Smooth muscle cell (in vitro differentiated cells): ENCODE results near the gene C1orf21. TPM values are rescaled to one million over a fixed set of nuclear protein-coding genes. Genes with fewer than 3 reads are reported as not detected.

Source experiments
- DNase-seq: peaks from one replicate; lab custom pipeline; 2025; ENCODE audit not compliant: unreplicated experiment; lab: John Stamatoyannopoulos, UW
- H2AFZ ChIP-seq: fragments of 200-600 bp; sonication (generic); 2 replicates; pipeline ENCODE4 v1.6.0; 2016; ENCODE audit warnings: antibody characterized with exemption, low read depth, mild to moderate bottlenecking
- H3F3A ChIP-seq: fragments of 200-600 bp; sonication (generic); 2 replicates; pipeline ENCODE4 v1.6.0; 2017; ENCODE audit warnings: antibody characterized with exemption, low read depth
- H3K27ac ChIP-seq: fragments of 200-600 bp; sonication (generic); 2 replicates; pipeline ENCODE4 v1.5.1; 2016; ENCODE audit warnings: low read depth, mild to moderate bottlenecking
- H3K27me3 ChIP-seq: fragments of 200-600 bp; sonication (generic); 2 replicates; pipeline ENCODE4 v1.6.1; 2016; ENCODE audit warnings: low read depth, mild to moderate bottlenecking
- H3K36me3 ChIP-seq: fragments of 200-600 bp; sonication (generic); 2 replicates; pipeline ENCODE4 v1.5.1; 2016; ENCODE audit warnings: low read depth
- H3K4me1 ChIP-seq: fragments of 200-600 bp; sonication (generic); 2 replicates; pipeline ENCODE4 v1.5.1; 2016; ENCODE audit warnings: low read depth
- H3K4me2 ChIP-seq: fragments of 200-600 bp; sonication (generic); 2 replicates; pipeline ENCODE4 v1.6.0; 2016; ENCODE audit warnings: mild to moderate bottlenecking
- H3K4me3 ChIP-seq: fragments of 200-600 bp; sonication (generic); 2 replicates; pipeline ENCODE4 v1.5.1; 2016; ENCODE audit warnings: mild to moderate bottlenecking
- H3K79me2 ChIP-seq: fragments of 200-600 bp; sonication (generic); 2 replicates; pipeline ENCODE4 v1.6.0; 2016; ENCODE audit warnings: low read depth, mild to moderate bottlenecking
- H3K9ac ChIP-seq: fragments of 200-600 bp; sonication (generic); 2 replicates; pipeline ENCODE4 v1.6.0; 2016; ENCODE audit warnings: low read depth
- H3K9me3 ChIP-seq: fragments of 200-600 bp; sonication (generic); replicated peaks from 2 replicates; pipeline ENCODE4 v1.5.1; 2016; ENCODE audit warnings: low read depth
- H4K20me1 ChIP-seq: fragments of 200-600 bp; sonication (generic); 2 replicates; pipeline ENCODE4 v1.6.0; 2016; ENCODE audit warnings: low read depth
- CTCF ChIP-seq: fragments of 200-600 bp; sonication (generic); IDR thresholded peaks from 2 replicates; pipeline ENCODE4 v1.5.1; 2017; ENCODE audit warnings: borderline replicate concordance, mild to moderate bottlenecking, antibody characterized with exemption; ENCODE audit not compliant: insufficient read depth, poor library complexity, severe bottlenecking
- WGBS: methylation state at CpG from one replicate; pipeline ENCODE4 v1.1.7; 2016; ENCODE audit warnings: low lambda C conversion rate; 5-methylcytosine and 5-hydroxymethylcytosine counted together
- polyA plus RNA-seq: library from polyadenylated mRNA; unstranded; fragments of >200 nt; fragmentation: Nextera tagmentation; extraction: Ambion mirVana; gene quantifications from 2 replicates; pipeline ENCODE4 v1.2.1, GENCODE V29; 2016
- total RNA-seq: library from RNA; depleted of rRNA; stranded (reverse); fragments of >200 nt; gene quantifications from 2 replicates; pipeline ENCODE4 v1.2.3, GENCODE V29; 2014

C1orf21 gene
- total and polyA plus RNA-seq, 2 experiments from 2014 or later: 24.2 to 39.4 TPM

- Histone ChIP-seq H3K27me3 (no peaks in the 10 kb centered on the region), H3K4me1 (peaks cover 6% of the 10 kb centered on the region), H3K27ac (no peak overlapping the region), H3K9me3 (no peaks in the 10 kb centered on the region), H3F3A (no peaks in the 10 kb centered on the region), H3K9ac (no peak overlapping the region), H3K4me3 (no peak overlapping the region), H2AFZ (no peak overlapping the region), H4K20me1 (no peaks in the 10 kb centered on the region), H3K79me2 (peaks cover 60% of the 10 kb centered on the region), H3K36me3 (no peaks in the 10 kb centered on the region), H3K4me2 (no peak overlapping the region)
- TF ChIP-seq CTCF: no peak
- DNase-seq: no peak
- whole genome bisulfite sequencing: 92% methylated on average over 1 of the region's 1 CpG
Observed at GRCh38 chr1:184443624-184444023, 56.8 kb downstream of the C1orf21 start.

DNA sequence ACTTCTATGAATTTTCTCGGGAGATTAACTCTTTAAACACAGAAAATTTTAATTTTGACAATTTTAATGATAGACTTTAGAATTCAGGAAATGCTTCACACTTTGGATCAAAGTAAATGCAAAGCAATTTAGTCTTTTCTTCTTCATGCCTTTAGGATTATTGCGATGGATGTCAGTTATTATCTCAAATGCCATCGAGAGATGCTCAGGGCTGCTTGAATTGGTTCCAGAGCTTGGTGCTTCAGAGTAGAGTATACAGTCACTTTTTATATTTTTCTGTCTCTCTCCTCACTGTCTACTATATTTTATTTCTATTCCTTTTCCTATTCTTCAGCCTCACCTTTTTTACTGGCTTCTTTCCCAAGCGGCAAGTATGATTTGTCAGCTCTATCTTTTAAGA lies 59.2 kb downstream of the C1orf21 start:
- Histone ChIP-seq H4K20me1 (peaks cover 4% of the 10 kb centered on the region), H3K79me2 (peaks cover 60% of the 10 kb centered on the region), H3K4me3 (no peak overlapping the region), H3K4me1 (peaks cover 4% of the 10 kb centered on the region), H3K27ac (no peak overlapping the region), H3K4me2 (no peak overlapping the region), H3K9me3 (no peaks in the 10 kb centered on the region), H3K9ac (no peak overlapping the region), H3F3A (no peaks in the 10 kb centered on the region), H3K36me3 (no peaks in the 10 kb centered on the region), H3K27me3 (no peaks in the 10 kb centered on the region), H2AFZ (no peak overlapping the region)
- 92% methylated on average over 4 of the region's 4 CpGs for WGBS
- no peak for TF ChIP-seq CTCF
- DNase-seq: no peak

- H3K9ac ChIP-seq: no peak overlapping the region
- no peaks in the 10 kb centered on the region for H3F3A ChIP-seq
- DNase-seq: no peak
- H4K20me1 ChIP-seq: peaks cover 9% of the 10 kb centered on the region
- H2AFZ ChIP-seq: no peak overlapping the region
- WGBS: 88% methylated on average over 6 of the region's 6 CpGs
- H3K79me2 ChIP-seq: peaks cover 59% of the 10 kb centered on the region
- TF ChIP-seq CTCF: no peak
- H3K36me3 ChIP-seq: no peaks in the 10 kb centered on the region
- no peak overlapping the region for H3K4me3 ChIP-seq
- no peak overlapping the region for H3K4me2 ChIP-seq
- no peak overlapping the region for H3K27ac ChIP-seq
- H3K4me1 ChIP-seq: no peaks in the 10 kb centered on the region
- no peaks in the 10 kb centered on the region for H3K9me3 ChIP-seq
- no peaks in the 10 kb centered on the region for H3K27me3 ChIP-seq
Observed at GRCh38 chr1:184447651-184448185, 60.9 kb downstream of the C1orf21 start.

DNA sequence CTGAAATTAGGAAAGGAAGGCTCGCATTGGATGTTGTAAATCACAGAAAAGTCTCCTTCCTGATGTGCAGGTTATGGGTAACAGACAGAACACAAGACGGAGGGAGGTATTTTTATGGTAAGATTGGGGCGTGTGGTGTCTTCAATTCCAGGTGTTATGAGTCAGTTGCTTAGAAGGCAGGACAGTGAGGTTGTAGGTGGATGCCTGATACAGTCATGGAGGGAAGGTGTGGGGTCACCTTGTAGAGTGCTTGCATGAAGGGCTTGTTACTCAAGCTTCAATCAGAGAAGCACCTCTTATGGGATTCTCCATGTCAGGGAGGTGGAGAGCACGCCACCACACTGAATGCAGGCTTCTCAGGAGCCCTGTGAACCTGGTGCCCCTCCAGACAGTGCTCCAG lies 63.1 kb downstream of the C1orf21 start:
- DNase-seq: no peak
- H3K27ac ChIP-seq: no peak overlapping the region
- no peak for TF ChIP-seq CTCF
- no peaks in the 10 kb centered on the region for H3K9me3 ChIP-seq
- H3K27me3 ChIP-seq: no peaks in the 10 kb centered on the region
- H3F3A ChIP-seq: no peaks in the 10 kb centered on the region
- no peaks in the 10 kb centered on the region for H3K4me1 ChIP-seq
- no peak overlapping the region for H3K4me3 ChIP-seq
- H2AFZ ChIP-seq: no peak overlapping the region
- peaks cover 9% of the 10 kb centered on the region for H4K20me1 ChIP-seq
- peaks cover 66% of the 10 kb centered on the region for H3K79me2 ChIP-seq
- H3K4me2 ChIP-seq: no peak overlapping the region
- 85% methylated on average over 4 of the region's 4 CpGs for WGBS
- no peak overlapping the region for H3K9ac ChIP-seq
- H3K36me3 ChIP-seq: no peaks in the 10 kb centered on the region
